Thyroid gland (tissue), 4 donors: Measurements from ENCODE around the gene DOCK1.

Source experiments
- POLR2A ChIP-seq, 2 donors: fragments of 450-650 bp; IDR thresholded peaks; one replicate each; pipeline ENCODE4 v1.6.1; 2017; ENCODE audit warnings: antibody characterized with exemption in 2 of 2, mild to moderate bottlenecking in 2 of 2, moderate library complexity in 1 of 2
- TF ChIP-seq, protein P1 (sequence below), 6 experiments: fragments of 200-600 bp in 3 of 6; fragments of 450-650 bp in 3 of 6; sonication (generic) in 3 of 6; IDR thresholded peaks; one replicate each; pipeline ENCODE4 v1.5.1; 2016 to 2019; ENCODE audit warnings: antibody characterized with exemption in 6 of 6, mild to moderate bottlenecking in 2 of 6, inconsistent platforms in 1 of 6, moderate library complexity in 1 of 6

- TF ChIP-seq, protein P1, sequence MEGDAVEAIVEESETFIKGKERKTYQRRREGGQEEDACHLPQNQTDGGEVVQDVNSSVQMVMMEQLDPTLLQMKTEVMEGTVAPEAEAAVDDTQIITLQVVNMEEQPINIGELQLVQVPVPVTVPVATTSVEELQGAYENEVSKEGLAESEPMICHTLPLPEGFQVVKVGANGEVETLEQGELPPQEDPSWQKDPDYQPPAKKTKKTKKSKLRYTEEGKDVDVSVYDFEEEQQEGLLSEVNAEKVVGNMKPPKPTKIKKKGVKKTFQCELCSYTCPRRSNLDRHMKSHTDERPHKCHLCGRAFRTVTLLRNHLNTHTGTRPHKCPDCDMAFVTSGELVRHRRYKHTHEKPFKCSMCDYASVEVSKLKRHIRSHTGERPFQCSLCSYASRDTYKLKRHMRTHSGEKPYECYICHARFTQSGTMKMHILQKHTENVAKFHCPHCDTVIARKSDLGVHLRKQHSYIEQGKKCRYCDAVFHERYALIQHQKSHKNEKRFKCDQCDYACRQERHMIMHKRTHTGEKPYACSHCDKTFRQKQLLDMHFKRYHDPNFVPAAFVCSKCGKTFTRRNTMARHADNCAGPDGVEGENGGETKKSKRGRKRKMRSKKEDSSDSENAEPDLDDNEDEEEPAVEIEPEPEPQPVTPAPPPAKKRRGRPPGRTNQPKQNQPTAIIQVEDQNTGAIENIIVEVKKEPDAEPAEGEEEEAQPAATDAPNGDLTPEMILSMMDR (IDR thresholded peaks at IDR 0.05) = no peak
- TF ChIP-seq POLR2A (IDR thresholded peaks at IDR 0.05) = no peak
Observed at GRCh38 chr10:127385066-127385465, 479.8 kb downstream of the DOCK1 start.
